ENCODE results near the gene ATG10. TPM values are rescaled to one million over a fixed set of nuclear protein-coding genes. Genes with fewer than 3 reads are reported as not detected.
"Not testable (repeated sequence)": the region's sequence is repeated elsewhere in the genome, so short reads cannot be mapped to it uniquely, and the experiment has no call there.

The ATG10 gene
- total RNA-seq, 1 donor from 2014 or later: 6.4 TPM

GRCh38 chr5:82050955-82051354, 79.1 kb downstream of the ATG10 start:
- no peak for TF ChIP-seq CTCF (IDR thresholded peaks at IDR 0.05; ENCODE audit: insufficient read depth, low read length, poor library complexity, severe bottlenecking)
- H3K27me3 ChIP-seq (ENCODE audit: control insufficient read depth, insufficient read depth, low read length): no peaks in the 10 kb centered on the region
- no peak for DNase-seq (ENCODE audit: low read depth)

GRCh38 chr5:82054004-82054710, 82.3 kb downstream of the ATG10 start:
- H3K36me3 ChIP-seq (ENCODE audit: control insufficient read depth, insufficient read depth, low read length): no peaks in the 10 kb centered on the region
- H3K27me3 ChIP-seq (ENCODE audit: control insufficient read depth, insufficient read depth, low read length): no peaks in the 10 kb centered on the region
- no peak for TF ChIP-seq CTCF (IDR thresholded peaks at IDR 0.05; ENCODE audit: insufficient read depth, low read length, poor library complexity, severe bottlenecking)
- no peak overlapping the region for H3K4me3 ChIP-seq (ENCODE audit: low read depth, low read length)
- DNase-seq (ENCODE audit: low read depth): no peak

More at GRCh38 chr5:82050955-82051354, 79.1 kb downstream of the ATG10 start:
- H3K36me3 ChIP-seq (ENCODE audit: control insufficient read depth, insufficient read depth, low read length): no peaks in the 10 kb centered on the region
- no peak overlapping the region for H3K4me3 ChIP-seq (ENCODE audit: low read depth, low read length)

- TF ChIP-seq CTCF (IDR thresholded peaks at IDR 0.05; ENCODE audit: insufficient read depth, low read length, poor library complexity, severe bottlenecking): no peak
- Histone ChIP-seq H3K36me3 (ENCODE audit: control insufficient read depth, insufficient read depth, low read length) (no peaks in the 10 kb centered on the region), H3K27me3 (ENCODE audit: control insufficient read depth, insufficient read depth, low read length) (no peaks in the 10 kb centered on the region), H3K4me3 (ENCODE audit: low read depth, low read length) (no peak overlapping the region)
- no peak for DNase-seq (ENCODE audit: low read depth)
These were observed 85.2 kb downstream of the ATG10 start for GRCh38 chr5:82057051-82057450.

GRCh38 chr5:82058710-82059109, 86.9 kb downstream of the ATG10 start:
- no peak for DNase-seq (ENCODE audit: low read depth)
- H3K27me3 ChIP-seq (ENCODE audit: control insufficient read depth, insufficient read depth, low read length): no peaks in the 10 kb centered on the region
- TF ChIP-seq CTCF (IDR thresholded peaks at IDR 0.05; ENCODE audit: insufficient read depth, low read length, poor library complexity, severe bottlenecking): no peak
- H3K36me3 ChIP-seq (ENCODE audit: control insufficient read depth, insufficient read depth, low read length): no peaks in the 10 kb centered on the region
- no peak overlapping the region for H3K4me3 ChIP-seq (ENCODE audit: low read depth, low read length)

GRCh38 chr5:82066791-82067190, 95.0 kb downstream of the ATG10 start:
- DNase-seq (ENCODE audit: low read depth): no peak
- Histone ChIP-seq H3K27me3 (ENCODE audit: control insufficient read depth, insufficient read depth, low read length) (no peaks in the 10 kb centered on the region), H3K36me3 (ENCODE audit: control insufficient read depth, insufficient read depth, low read length) (no peaks in the 10 kb centered on the region), H3K4me3 (ENCODE audit: low read depth, low read length) (no peak overlapping the region)
- no peak for TF ChIP-seq CTCF (IDR thresholded peaks at IDR 0.05; ENCODE audit: insufficient read depth, low read length, poor library complexity, severe bottlenecking)

GRCh38 chr5:82068042-82068441, 96.2 kb downstream of the ATG10 start:
- not testable (repeated sequence) for DNase-seq (ENCODE audit: low read depth); H3K27me3 ChIP-seq (ENCODE audit: control insufficient read depth, insufficient read depth, low read length); H3K4me3 ChIP-seq (ENCODE audit: low read depth, low read length); H3K36me3 ChIP-seq (ENCODE audit: control insufficient read depth, insufficient read depth, low read length)
